ENCODE measurements around the gene FKBP6. TPM values are rescaled to one million over a fixed set of nuclear protein-coding genes. Genes with fewer than 3 reads are reported as not detected.

Gene FKBP6
- total RNA-seq, 1 experiment from 2014 or later: not detected

DNA sequence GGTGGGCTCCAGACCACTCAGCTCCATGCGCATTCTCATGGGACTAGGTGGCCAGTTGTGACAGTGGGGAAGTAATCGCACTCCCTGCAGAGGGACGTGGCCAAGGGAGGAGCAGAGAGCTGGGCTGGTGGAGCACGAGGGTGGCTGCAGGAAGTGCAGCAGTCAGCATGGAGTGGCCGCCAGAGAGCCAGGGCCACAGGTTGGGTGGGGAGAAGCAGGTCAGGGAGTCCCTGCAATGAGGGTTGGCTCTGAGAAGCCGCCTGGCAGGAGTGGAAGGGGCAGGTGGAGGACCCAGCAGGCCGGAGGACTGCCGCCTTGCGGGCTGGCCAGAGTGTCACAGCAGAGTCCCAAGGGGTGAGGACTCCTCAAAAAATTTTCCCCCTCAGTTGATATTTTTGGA, 26.2 kb downstream of the FKBP6 start:
- no peak for ATAC-seq
- no TSS peak for BruUV-seq (replicated peaks)
- CTCF ChIA-PET: no interaction called here

DNA sequence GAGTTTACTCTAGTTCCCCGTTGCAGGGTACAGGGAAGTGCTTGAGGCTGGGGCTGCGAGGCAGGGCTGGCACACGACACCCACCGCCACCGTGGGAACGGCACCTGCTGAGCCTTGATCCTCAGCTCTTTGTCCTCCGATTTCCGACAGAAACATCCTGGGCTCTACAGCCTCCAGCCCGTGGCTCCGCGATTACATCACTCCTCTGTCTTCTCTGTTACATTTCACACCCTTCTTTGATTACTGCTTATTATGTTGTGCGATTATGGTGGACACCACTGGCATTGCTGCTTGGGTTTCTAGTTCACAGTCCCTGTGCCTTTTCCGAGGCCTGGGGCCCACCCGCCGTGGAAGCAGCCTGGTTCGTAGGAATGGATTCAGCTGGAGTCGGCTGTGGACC, 26.9 kb downstream of the FKBP6 start:
- no peak overlapping the region for H3K27ac ChIP-seq (ENCODE audit: low read length)
- DNase-seq: no peak
- H3F3A ChIP-seq (ENCODE audit: low read length, unreplicated experiment): no peaks in the 10 kb centered on the region
- no peak for ATAC-seq
- ChIA-PET POLR2A (ENCODE audit: unreplicated experiment) (no interaction called here), CTCF (no interaction called here)
- TF ChIP-seq EZH2 (IDR thresholded peaks at IDR 0.05; ENCODE audit: low read length, unreplicated experiment): no peak
- TF ChIP-seq EZH2phosphoT487 (IDR thresholded peaks at IDR 0.05; ENCODE audit: borderline replicate concordance, low read length): no peak
- TF ChIP-seq, protein P1, sequence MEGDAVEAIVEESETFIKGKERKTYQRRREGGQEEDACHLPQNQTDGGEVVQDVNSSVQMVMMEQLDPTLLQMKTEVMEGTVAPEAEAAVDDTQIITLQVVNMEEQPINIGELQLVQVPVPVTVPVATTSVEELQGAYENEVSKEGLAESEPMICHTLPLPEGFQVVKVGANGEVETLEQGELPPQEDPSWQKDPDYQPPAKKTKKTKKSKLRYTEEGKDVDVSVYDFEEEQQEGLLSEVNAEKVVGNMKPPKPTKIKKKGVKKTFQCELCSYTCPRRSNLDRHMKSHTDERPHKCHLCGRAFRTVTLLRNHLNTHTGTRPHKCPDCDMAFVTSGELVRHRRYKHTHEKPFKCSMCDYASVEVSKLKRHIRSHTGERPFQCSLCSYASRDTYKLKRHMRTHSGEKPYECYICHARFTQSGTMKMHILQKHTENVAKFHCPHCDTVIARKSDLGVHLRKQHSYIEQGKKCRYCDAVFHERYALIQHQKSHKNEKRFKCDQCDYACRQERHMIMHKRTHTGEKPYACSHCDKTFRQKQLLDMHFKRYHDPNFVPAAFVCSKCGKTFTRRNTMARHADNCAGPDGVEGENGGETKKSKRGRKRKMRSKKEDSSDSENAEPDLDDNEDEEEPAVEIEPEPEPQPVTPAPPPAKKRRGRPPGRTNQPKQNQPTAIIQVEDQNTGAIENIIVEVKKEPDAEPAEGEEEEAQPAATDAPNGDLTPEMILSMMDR (conservative IDR thresholded peaks at IDR 0.05; ENCODE audit: low read depth, low read length): no peak
- H3K9me3 ChIP-seq (ENCODE audit: low read length): no peaks in the 10 kb centered on the region
- H3K27me3 ChIP-seq (ENCODE audit: low read length): no peaks in the 10 kb centered on the region
- no peaks in the 10 kb centered on the region for H3K9me2 ChIP-seq (replicated peaks; ENCODE audit: low read length)
- intact Hi-C loops (cut with micrococcal nuclease): no loop called here
- no peaks in the 10 kb centered on the region for H4K20me1 ChIP-seq (ENCODE audit: low read length)
- no TSS peak for BruUV-seq (replicated peaks)
- no peak overlapping the region for H2AFZ ChIP-seq (ENCODE audit: low read length)
- H3K9ac ChIP-seq (ENCODE audit: low read length): no peak overlapping the region
- no peak overlapping the region for H3K4me2 ChIP-seq (ENCODE audit: low read length)
- peaks cover 9% of the 10 kb centered on the region for H3K4me1 ChIP-seq (ENCODE audit: insufficient read depth, low read length)
- H3K36me3 ChIP-seq (ENCODE audit: low read depth, low read length): no peaks in the 10 kb centered on the region
- H3K79me2 ChIP-seq (ENCODE audit: low read length): no peaks in the 10 kb centered on the region
- H3K4me3 ChIP-seq (ENCODE audit: low read length): no peak overlapping the region

More for the DNA sequence above, 26.2 kb downstream of the FKBP6 start:
- H3K9me3 ChIP-seq (ENCODE audit: low read length): no peaks in the 10 kb centered on the region
- H4K20me1 ChIP-seq (ENCODE audit: low read length): no peaks in the 10 kb centered on the region
- H3K4me1 ChIP-seq (ENCODE audit: insufficient read depth, low read length): peaks cover 9% of the 10 kb centered on the region
- POLR2A ChIA-PET (ENCODE audit: unreplicated experiment): no interaction called here
- H3K9me2 ChIP-seq (replicated peaks; ENCODE audit: low read length): no peaks in the 10 kb centered on the region
- no peak overlapping the region for H2AFZ ChIP-seq (ENCODE audit: low read length)
- H3K79me2 ChIP-seq (ENCODE audit: low read length): no peaks in the 10 kb centered on the region
- no peak overlapping the region for H3K27ac ChIP-seq (ENCODE audit: low read length)
- TF ChIP-seq EZH2 (IDR thresholded peaks at IDR 0.05; ENCODE audit: low read length, unreplicated experiment) (no peak), EZH2phosphoT487 (IDR thresholded peaks at IDR 0.05; ENCODE audit: borderline replicate concordance, low read length) (no peak)
- TF ChIP-seq, protein P1 (conservative IDR thresholded peaks at IDR 0.05; ENCODE audit: low read depth, low read length): no peak
- no peak overlapping the region for H3K4me3 ChIP-seq (ENCODE audit: low read length)
- no peaks in the 10 kb centered on the region for H3K36me3 ChIP-seq (ENCODE audit: low read depth, low read length)
- no peak overlapping the region for H3K4me2 ChIP-seq (ENCODE audit: low read length)
- DNase-seq: no peak
- no peak overlapping the region for H3K9ac ChIP-seq (ENCODE audit: low read length)
- H3F3A ChIP-seq (ENCODE audit: low read length, unreplicated experiment): no peaks in the 10 kb centered on the region
- no peaks in the 10 kb centered on the region for H3K27me3 ChIP-seq (ENCODE audit: low read length)
- intact Hi-C loops (cut with micrococcal nuclease): no loop called here

DNA sequence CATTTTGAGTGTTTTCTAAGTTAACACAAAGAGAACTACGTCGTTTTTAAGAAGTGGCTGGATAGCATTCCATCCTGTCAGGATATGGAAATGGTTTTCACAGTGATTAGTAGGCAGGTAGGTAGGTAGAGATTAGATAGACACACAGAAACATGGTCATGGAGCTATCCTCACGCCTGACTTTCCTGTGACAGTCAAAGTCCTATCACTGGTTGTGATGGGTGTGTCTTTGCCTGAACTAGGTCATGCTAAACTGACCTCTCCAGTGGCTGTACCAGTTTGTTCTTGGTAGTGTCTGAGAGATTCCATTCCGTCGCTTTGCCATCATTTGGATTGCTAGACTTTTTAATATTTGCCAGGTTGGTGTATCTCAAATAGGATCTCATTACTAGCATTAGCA, 28.2 kb downstream of the FKBP6 start:
- Histone ChIP-seq H3K4me1 (ENCODE audit: insufficient read depth, low read length) (peaks cover 9% of the 10 kb centered on the region), H2AFZ (ENCODE audit: low read length) (no peak overlapping the region), H4K20me1 (ENCODE audit: low read length) (no peaks in the 10 kb centered on the region), H3K9me3 (ENCODE audit: low read length) (no peaks in the 10 kb centered on the region), H3F3A (ENCODE audit: low read length, unreplicated experiment) (no peaks in the 10 kb centered on the region), H3K79me2 (ENCODE audit: low read length) (no peaks in the 10 kb centered on the region), H3K9ac (ENCODE audit: low read length) (no peak overlapping the region), H3K4me3 (ENCODE audit: low read length) (no peak overlapping the region), H3K27ac (ENCODE audit: low read length) (no peak overlapping the region), H3K36me3 (ENCODE audit: low read depth, low read length) (no peaks in the 10 kb centered on the region), H3K4me2 (ENCODE audit: low read length) (no peak overlapping the region), H3K27me3 (ENCODE audit: low read length) (no peaks in the 10 kb centered on the region), H3K9me2 (replicated peaks; ENCODE audit: low read length) (no peaks in the 10 kb centered on the region)
- BruUV-seq (replicated peaks): no TSS peak
- intact Hi-C loops (cut with micrococcal nuclease): no loop called here
- TF ChIP-seq EZH2 (IDR thresholded peaks at IDR 0.05; ENCODE audit: low read length, unreplicated experiment): no peak
- no peak for TF ChIP-seq EZH2phosphoT487 (IDR thresholded peaks at IDR 0.05; ENCODE audit: borderline replicate concordance, low read length)
- TF ChIP-seq, protein P1 (conservative IDR thresholded peaks at IDR 0.05; ENCODE audit: low read depth, low read length): no peak
- ATAC-seq: no peak
- POLR2A ChIA-PET (ENCODE audit: unreplicated experiment): no interaction called here
- CTCF ChIA-PET: no interaction called here
- DNase-seq: no peak
